ENCODE results near the gene KITLG.

- TF ChIP-seq CTCF (IDR thresholded peaks at IDR 0.05) (no peak), POLR2A (IDR thresholded peaks at IDR 0.05) (no peak)
Observed at GRCh38 chr12:88445705-88446394, 134.4 kb downstream of the KITLG start.
